GM21825 (cell line): ENCODE results near the gene ARHGAP40.
A peak's percentile ranks its signal among the peaks of the same experiment; 100 is the strongest.

Source experiments
- ATAC-seq: cut with Tn5 transposase; IDR thresholded peaks from one replicate; pipeline ENCODE4 v1.9.1; 2021; ENCODE audit warnings: mild to moderate bottlenecking, moderate library complexity; ENCODE audit not compliant: unreplicated experiment

ARHGAP40 gene

GRCh38 chr20:38673725-38674091, 72.1 kb downstream of the ARHGAP40 start:
- no peak for ATAC-seq

- peak; percentile 53 for ATAC-seq
Observed at GRCh38 chr20:38674092-38674764, 72.6 kb downstream of the ARHGAP40 start.

DNA sequence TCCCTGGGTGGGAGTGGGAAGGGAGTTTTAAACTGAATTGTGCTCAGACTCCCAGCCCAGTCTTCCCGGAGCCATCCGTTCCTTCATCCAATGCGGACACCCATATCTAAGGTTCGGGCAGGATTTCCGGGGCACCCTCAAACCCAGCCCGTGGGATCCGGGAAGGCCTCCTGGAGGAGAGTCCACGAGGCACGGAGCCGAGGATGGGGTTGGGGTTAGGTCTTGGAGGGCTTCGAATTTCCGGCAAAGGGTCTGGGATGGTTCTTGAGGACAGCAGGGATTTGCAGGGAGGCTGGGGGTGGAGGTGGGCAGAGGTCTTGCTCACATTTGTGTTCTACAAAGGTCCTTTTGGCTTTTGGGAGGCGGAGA, 73.1 kb downstream of the ARHGAP40 start:
- ATAC-seq = no peak

DNA sequence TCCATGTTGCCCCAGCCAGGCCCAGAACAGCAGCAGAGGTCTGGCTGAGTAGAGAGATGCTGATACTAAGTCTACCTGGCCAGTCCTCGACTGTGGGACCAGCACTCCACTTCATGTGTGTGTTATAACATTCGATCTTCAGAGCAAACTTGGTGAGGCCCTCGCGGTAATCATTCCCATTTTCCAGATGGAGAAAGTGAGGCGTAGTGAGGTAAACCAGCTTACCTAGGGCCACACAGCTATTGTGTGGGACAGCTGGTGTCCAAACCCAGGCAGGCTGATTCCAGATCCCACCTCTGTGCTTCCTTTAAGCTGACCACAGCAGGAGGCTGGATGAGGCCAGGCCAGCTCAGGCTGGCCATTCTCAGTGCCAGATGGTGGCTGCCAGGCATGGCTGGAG, 75.0 kb downstream of the ARHGAP40 start:
- no peak for ATAC-seq

DNA sequence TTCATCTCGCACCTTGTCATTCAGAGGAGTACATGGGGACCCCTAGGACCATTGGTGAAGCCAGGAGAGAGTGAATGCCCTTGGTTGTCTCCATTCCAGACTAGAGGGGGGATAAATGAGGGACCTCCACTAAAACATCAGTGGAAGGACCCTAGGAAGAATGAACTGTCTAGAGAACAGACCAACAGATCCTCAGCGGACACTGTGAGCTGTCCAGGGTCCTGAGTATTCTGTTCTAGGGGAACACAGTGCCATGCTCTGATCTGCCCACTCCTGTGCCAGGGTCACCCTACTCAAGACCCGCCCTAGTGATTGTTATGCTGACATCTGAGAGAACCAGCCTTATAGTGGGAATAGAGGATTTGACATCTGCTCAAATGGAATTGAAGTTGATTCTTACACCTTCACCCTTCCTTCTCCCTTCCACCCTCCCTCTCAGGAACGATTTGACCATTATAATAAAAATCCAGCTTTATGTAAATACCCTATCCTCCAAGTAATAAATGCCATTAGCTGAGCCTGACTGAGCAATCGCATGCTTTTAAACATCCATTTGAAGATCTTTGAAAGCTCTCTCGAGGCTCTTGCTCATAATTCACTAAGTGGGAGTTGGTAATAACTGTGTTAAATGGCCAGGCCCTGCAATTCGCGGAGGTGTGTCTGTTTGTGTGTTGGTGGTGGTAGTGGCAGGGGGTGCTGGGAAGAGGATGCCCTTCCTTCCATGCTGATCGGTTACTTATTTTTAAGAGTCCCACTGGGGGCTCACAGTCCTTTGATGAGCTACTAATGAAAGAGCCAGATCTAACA, 79.1 kb downstream of the ARHGAP40 start:
- no peak for ATAC-seq

DNA sequence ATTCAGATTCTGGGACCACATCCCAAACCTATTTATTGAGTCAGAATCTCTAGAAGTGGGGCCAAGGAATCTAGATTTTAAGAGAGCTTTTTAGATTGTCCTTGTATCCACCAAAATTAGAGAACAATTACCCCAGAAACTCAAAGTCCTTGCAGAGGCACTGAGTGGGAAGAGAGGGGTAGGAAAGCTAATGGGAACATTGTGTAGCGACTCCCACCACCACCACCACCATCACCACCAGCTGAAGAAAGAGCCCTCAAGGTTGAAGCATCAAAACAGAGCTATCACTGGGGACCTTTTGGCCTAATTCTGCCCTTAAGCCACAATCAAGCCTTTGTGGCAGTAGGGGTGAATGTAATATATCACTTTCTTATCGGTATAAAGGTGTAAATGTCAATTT, 83.7 kb downstream of the ARHGAP40 start:
- no peak for ATAC-seq

- ATAC-seq = no peak
Observed at GRCh38 chr20:38685853-38686473, 84.4 kb downstream of the ARHGAP40 start.

DNA sequence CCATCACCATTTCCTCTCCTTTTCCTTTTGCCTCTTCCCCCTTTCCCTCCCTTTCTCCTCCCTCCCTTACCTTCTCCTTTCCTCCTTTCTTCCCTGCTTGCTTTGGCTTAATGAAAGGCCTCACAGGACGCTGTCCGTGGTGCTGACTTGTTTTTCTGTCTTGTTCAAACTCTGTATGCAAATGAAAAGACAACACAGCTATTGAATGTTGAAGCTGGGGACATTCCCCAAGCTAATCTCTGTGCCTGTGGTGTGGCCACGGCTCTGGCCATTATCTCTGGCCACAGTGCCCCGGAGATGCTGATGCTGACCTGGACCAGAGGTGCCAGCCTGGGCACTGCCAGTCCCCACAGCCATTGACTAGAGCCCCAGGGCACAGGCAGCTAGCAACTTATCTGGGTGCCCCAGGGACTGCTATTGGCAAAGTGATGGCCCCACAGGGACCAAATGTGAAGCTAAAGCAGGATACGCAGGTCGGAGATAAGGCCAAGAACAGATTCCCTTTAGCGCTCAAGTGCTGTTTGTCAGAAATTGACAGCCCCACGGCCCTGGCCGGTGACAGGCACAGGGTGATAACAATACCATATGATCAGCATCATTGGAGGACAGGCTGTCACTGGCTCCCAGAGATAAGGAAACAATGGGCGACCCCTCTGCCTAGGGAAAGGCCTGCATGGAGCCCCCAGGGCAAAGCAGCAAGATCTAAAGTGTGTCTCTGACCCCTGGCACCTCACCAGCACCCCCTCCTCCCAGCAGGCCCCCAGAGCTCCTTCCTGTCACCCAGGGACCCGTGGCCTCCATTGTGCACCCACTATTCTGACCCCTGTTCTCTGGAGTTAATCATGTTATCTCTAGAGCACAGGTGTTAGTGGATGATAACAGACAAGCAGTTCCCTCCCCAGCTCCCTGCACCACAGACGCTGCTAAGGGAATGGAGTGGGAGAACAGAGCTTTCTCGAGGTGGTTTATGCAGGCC, 91.1 kb downstream of the ARHGAP40 start:
- no peak for ATAC-seq

DNA sequence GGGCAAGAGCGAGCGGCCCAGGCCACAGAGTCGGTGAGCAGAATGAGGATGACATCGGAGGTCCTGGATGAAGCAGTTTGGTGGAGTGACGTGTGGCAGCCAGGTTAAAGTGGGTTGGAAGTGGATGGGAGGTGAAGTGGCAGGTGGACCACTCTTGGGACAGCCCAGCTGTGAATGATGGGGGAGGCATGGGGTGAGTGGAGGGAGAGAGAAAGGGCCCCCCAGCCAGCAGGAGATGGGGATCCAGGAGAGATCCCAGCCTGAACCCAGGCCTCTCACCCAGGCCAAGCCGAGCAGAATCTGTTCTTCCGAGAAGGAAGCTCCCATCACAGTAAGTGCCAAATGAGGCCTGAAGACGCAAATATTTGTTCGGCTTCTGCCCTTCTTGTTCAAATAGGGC, 95.7 kb downstream of the ARHGAP40 start:
- no peak for ATAC-seq

DNA sequence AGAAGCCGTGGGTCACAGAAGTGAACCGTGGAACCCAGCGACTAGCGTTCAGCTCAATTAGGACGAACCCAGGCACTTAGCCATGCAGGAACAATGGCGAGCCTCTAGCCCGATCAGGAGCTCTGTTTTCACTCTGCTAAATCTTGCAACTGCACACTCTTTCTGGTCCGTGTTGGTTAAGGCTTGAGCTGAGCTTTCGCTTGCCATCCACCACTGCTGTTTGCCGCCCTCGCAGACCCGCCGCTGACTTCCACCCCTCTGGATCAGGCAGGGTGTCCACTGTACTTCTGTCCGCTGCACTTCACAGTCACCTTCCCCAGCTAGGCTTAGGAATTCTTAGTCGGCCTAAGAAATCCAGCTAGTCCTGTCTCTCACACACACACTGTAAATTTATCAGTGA, 96.9 kb downstream of the ARHGAP40 start:
- no peak for ATAC-seq

DNA sequence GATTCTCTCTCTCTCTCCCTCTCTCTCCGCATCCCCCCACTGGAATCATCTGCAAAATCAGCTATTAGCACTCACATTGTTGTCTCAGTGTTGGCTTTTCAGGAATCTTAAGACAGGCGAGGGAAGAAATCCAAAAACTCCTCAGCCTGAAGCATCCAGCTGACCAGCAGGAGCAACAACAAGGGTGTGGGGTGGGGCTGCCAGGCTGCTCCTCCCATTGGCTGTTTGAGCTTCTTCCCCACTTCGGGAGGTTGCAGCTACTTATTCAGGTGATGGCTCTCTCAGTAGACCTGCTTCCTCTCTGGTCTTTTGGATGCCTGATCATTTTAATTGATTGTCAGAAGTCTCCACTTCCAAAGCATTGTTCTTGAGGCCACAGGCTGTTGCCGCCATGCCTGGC, 98.5 kb downstream of the ARHGAP40 start:
- no peak for ATAC-seq
